SK-N-SH (cell line): ENCODE data around the gene ENTPD7. TPM values are rescaled to one million over a fixed set of nuclear protein-coding genes. Genes with fewer than 3 reads are reported as not detected.
"Not testable (repeated sequence)": the region's sequence is repeated elsewhere in the genome, so short reads cannot be mapped to it uniquely, and the experiment has no call there.

Source experiments
- CTCF ChIA-PET: fragments of 300-600, 350-600 bp; formaldehyde crosslinking; extraction: SDS; loops from one replicate; lab custom pipeline; 2021; lab: Yijun Ruan, JAX
- POLR2A ChIA-PET: fragments of 350-600 bp; sonication (Branson Sonifier 250); formaldehyde crosslinking; extraction: SDS; loops from one replicate; lab custom pipeline; 2020; ENCODE audit warnings: antibody characterized with exemption, inconsistent platforms; lab: Yijun Ruan, JAX
- DNase-seq: peaks from one replicate; pipeline ENCODE4 v3.0.0; 2012
- H2AFZ ChIP-seq: fragments of 200-600 bp; sonication (generic); 2 replicates; pipeline ENCODE4 v1.8.1; 2016; ENCODE audit warnings: antibody characterized with exemption, mild to moderate bottlenecking, low read depth
- H3F3A ChIP-seq: fragments of 200-600 bp; sonication (generic); replicated peaks from 2 replicates; pipeline ENCODE3; 2016; ENCODE audit warnings: antibody characterized with exemption, mild to moderate bottlenecking; ENCODE audit not compliant: insufficient read depth
- H3K27ac ChIP-seq, 2 experiments: fragments of 200-500 bp in 1 of 2; fragments of 200-600 bp in 1 of 2; sonication (Bioruptor generic) in 1 of 2; sonication (generic), shearing (Covaris generic) in 1 of 2; 2 replicates each; pipeline versions ENCODE4 v1.5.1 to v1.6.1; 2014 to 2016; ENCODE audit warnings: low read depth in 2 of 2, inconsistent platforms in 1 of 2, low read length in 1 of 2, mild to moderate bottlenecking in 1 of 2, mixed read lengths in 1 of 2
- H3K27me3 ChIP-seq: fragments of 200-600 bp; sonication (generic), shearing (Covaris generic); 2 replicates; pipeline ENCODE4 v1.6.1; 2016; ENCODE audit warnings: mixed run types; ENCODE audit not compliant: insufficient read depth
- H3K36me3 ChIP-seq, 2 experiments: fragments of 200-500 bp in 1 of 2; fragments of 200-600 bp in 1 of 2; sonication (Bioruptor generic) in 1 of 2; sonication (generic) in 1 of 2; replicated peaks in 1 of 2; 2 replicates each; pipeline versions ENCODE3 to v1.5.1; 2014 to 2016; ENCODE audit warnings: low read length in 1 of 2, mild to moderate bottlenecking in 1 of 2; ENCODE audit not compliant: insufficient read depth in 2 of 2, control insufficient read depth in 1 of 2
- H3K4me1 ChIP-seq, 2 experiments: fragments of 200-500 bp in 1 of 2; fragments of 200-600 bp in 1 of 2; sonication (Bioruptor generic) in 1 of 2; sonication (generic), shearing (Covaris generic) in 1 of 2; 2 replicates each; pipeline versions ENCODE4 v1.5.1 to v1.6.1; 2014 to 2016; ENCODE audit warnings: low read depth in 1 of 2, low read length in 1 of 2, mixed run types in 1 of 2; ENCODE audit not compliant: insufficient read depth in 2 of 2, control insufficient read depth in 1 of 2
- H3K4me2 ChIP-seq: fragments of 200-600 bp; sonication (generic), shearing (Covaris generic); 2 replicates; pipeline ENCODE4 v1.6.1; 2017; ENCODE audit warnings: mixed run types
- H3K4me3 ChIP-seq, 2 experiments: fragments of 200-500 bp in 1 of 2; fragments of 200-600 bp in 1 of 2; sonication (Bioruptor generic) in 1 of 2; sonication (generic), shearing (Covaris generic) in 1 of 2; 2 replicates each; pipeline versions ENCODE4 v1.5.1 to v1.8.1; 2014 to 2016; ENCODE audit warnings: low read depth in 2 of 2, inconsistent platforms in 1 of 2, low read length in 1 of 2, mild to moderate bottlenecking in 1 of 2, mixed read lengths in 1 of 2, moderate library complexity in 1 of 2
- H3K79me2 ChIP-seq: fragments of 200-600 bp; sonication (generic); 2 replicates; pipeline ENCODE4 v1.8.1; 2017; ENCODE audit warnings: mild to moderate bottlenecking; ENCODE audit not compliant: insufficient read depth
- H3K9ac ChIP-seq: fragments of 200-600 bp; sonication (generic); 2 replicates; pipeline ENCODE4 v1.6.1; 2017; ENCODE audit warnings: mixed run types
- H3K9me2 ChIP-seq: fragments of 200-600 bp; sonication (generic); 2 replicates; pipeline ENCODE4 v1.6.1; 2017; ENCODE audit warnings: mixed run types
- H3K9me3 ChIP-seq: fragments of 200-600 bp; sonication (generic); 2 replicates; pipeline ENCODE4 v1.6.1; 2017; ENCODE audit warnings: mixed run types, mild to moderate bottlenecking, moderate library complexity
- H4K20me1 ChIP-seq: fragments of 200-600 bp; sonication (generic); 2 replicates; pipeline ENCODE4 v1.6.1; 2017; ENCODE audit warnings: mild to moderate bottlenecking, mixed run types; ENCODE audit not compliant: insufficient read depth
- ELF1 ChIP-seq: IDR thresholded peaks from 2 replicates; pipeline ENCODE4 v1.4.0; 2012
- FOXJ3 ChIP-seq: sonication (generic); formaldehyde crosslinking; IDR thresholded peaks from 2 replicates; pipeline ENCODE4 v1.5.1; 2020; ENCODE audit warnings: mild to moderate bottlenecking, missing genetic modification reagents
- MEF2A ChIP-seq: IDR thresholded peaks from 2 replicates; pipeline ENCODE4 v1.4.0; 2012; ENCODE audit warnings: low read depth, borderline replicate concordance
- MXI1 ChIP-seq: IDR thresholded peaks from 2 replicates; pipeline ENCODE4 v1.6.1; 2012; ENCODE audit warnings: mild to moderate bottlenecking, low read depth, low read length, improper control_type of control experiment
- NRF1 ChIP-seq: IDR thresholded peaks from 2 replicates; pipeline ENCODE4 v1.6.1; 2012; ENCODE audit warnings: low read depth, mild to moderate bottlenecking, low read length
- POLR2AphosphoS5 ChIP-seq: IDR thresholded peaks from 2 replicates; pipeline ENCODE4 v1.6.1; 2012; ENCODE audit warnings: low read depth, low read length
- SMC3 ChIP-seq: IDR thresholded peaks from 2 replicates; pipeline ENCODE4 v1.6.1; 2012; ENCODE audit warnings: low read depth, low read length, improper control_type of control experiment
- TAF1 ChIP-seq: IDR thresholded peaks from 2 replicates; pipeline ENCODE4 v1.6.1; 2012; ENCODE audit warnings: low read depth, mild to moderate bottlenecking, low read length, moderate library complexity, borderline replicate concordance
- TEAD4 ChIP-seq: IDR thresholded peaks from 2 replicates; pipeline ENCODE4 v1.4.0; 2012; ENCODE audit warnings: mild to moderate bottlenecking, borderline replicate concordance; ENCODE audit not compliant: insufficient read depth
- YY1 ChIP-seq: IDR thresholded peaks from 2 replicates; pipeline ENCODE4 v1.4.0; 2012; ENCODE audit warnings: low read depth, mild to moderate bottlenecking
- WGBS: methylation state at CpG from one replicate; pipeline ENCODE4 v1.1.6; 2017; ENCODE audit warnings: low lambda C conversion rate; 5-methylcytosine and 5-hydroxymethylcytosine counted together
- polyA plus RNA-seq, 3 experiments: library from polyadenylated mRNA; depleted of rRNA; stranded (reverse); fragments of >200 nt; gene quantifications; 2 replicates each; pipeline ENCODE4 v1.2.3, GENCODE V29; 2012
- TF ChIP-seq, protein P1 (sequence below): IDR thresholded peaks from 2 replicates; pipeline ENCODE4 v1.4.0; 2012; ENCODE audit warnings: low read depth, borderline replicate concordance
- TF ChIP-seq, protein P2 (sequence below): IDR thresholded peaks from 2 replicates; pipeline ENCODE4; 2012
- TF ChIP-seq, protein P3 (sequence below): IDR thresholded peaks from 2 replicates; pipeline ENCODE4 v1.6.1; 2012; ENCODE audit warnings: mild to moderate bottlenecking, low read depth, low read length, moderate library complexity
- TF ChIP-seq, protein P4 (sequence below): fragments of 150-350 bp; IDR thresholded peaks from 2 replicates; pipeline ENCODE4 v1.6.1; 2016; ENCODE audit warnings: mild to moderate bottlenecking, low read depth, low read length

Gene ENTPD7
- polyA plus RNA-seq, 1 of the 3 experiments (the other 2 are of a cell fraction), result 3.9 TPM

DNA sequence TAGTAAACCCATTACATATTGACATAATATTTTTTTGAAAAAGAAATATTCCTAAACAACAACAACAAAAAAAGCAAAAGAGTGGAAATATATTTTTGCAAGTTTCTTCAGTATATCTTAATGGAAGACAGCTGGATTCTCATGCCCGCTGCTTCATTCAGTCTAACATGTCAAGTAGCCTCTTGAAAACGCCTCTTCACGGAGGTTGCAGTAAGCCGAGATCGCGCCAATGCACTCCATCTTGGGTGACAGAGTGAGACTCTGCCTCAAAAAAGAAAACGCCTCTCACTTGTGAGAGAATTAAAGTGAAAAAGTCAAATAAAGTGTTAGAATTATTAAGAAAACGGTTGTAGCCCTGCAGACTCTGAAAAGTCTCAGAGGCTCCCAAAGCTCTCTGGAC lies 74.1 kb downstream of the ENTPD7 start:
- H3K4me2 ChIP-seq, result peak overlapping the region; percentile 83
- DNase-seq, result no peak
- H3F3A ChIP-seq, result peaks cover 9% of the 10 kb centered on the region
- no peak for TF ChIP-seq POLR2AphosphoS5
- TF ChIP-seq TEAD4, result no peak
- no peak for TF ChIP-seq NRF1
- H3K79me2 ChIP-seq, result peaks cover 46% of the 10 kb centered on the region
- WGBS, result 78% methylated on average over 8 of the region's 8 CpGs
- peaks cover 0 to 9% of the 10 kb centered on the region in 2 experiments; a peak in 3 of 4 replicates for H3K4me1 ChIP-seq
- no peaks in the 10 kb centered on the region for H3K9me3 ChIP-seq
- H3K4me3 ChIP-seq, result peak overlapping the region in 1 of 2 experiments; percentile 91; a peak in 1 of 4 replicates
- no peak overlapping the region for H3K9ac ChIP-seq
- no peak overlapping the region for H2AFZ ChIP-seq
- no peaks in the 10 kb centered on the region for H3K27me3 ChIP-seq
- ChIA-PET POLR2A (no interaction called here), CTCF (no interaction called here)
- H3K9me2 ChIP-seq, result no peaks in the 10 kb centered on the region
- H3K27ac ChIP-seq, result no peak overlapping the region
- peaks cover 22 to 33% of the 10 kb centered on the region in 2 experiments for H3K36me3 ChIP-seq
- no peaks in the 10 kb centered on the region for H4K20me1 ChIP-seq

DNA sequence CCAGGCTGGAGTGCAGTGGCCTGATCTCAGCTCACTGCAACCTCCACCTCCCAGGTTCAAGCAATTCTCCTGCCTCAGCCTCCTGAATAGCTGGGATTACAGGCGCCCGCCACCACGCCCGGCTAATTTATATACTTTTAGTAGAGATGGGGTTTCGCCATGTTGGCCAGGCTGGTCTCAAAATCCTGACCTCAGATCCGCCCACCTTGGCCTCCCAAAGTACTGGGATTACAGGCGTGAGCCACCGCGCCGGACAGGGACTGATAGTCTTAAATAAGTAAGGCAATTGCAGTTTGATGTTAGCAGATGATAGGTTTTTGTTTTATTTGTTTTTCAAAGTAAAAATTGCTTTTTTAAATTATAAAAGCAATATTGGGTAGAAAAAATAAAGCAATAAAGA lies 74.8 kb downstream of the ENTPD7 start:
- H3K9ac ChIP-seq, H3K27ac ChIP-seq, H4K20me1 ChIP-seq, H2AFZ ChIP-seq, H3K4me1 ChIP-seq, H3K27me3 ChIP-seq, H3F3A ChIP-seq, POLR2A ChIA-PET, CTCF ChIA-PET, H3K4me3 ChIP-seq, H3K4me2 ChIP-seq, H3K9me2 ChIP-seq, DNase-seq, H3K9me3 ChIP-seq: not testable (repeated sequence)
- Histone ChIP-seq H3K79me2 (peaks cover 42% of the 10 kb centered on the region), H3K36me3 (peaks cover 25 to 37% of the 10 kb centered on the region in 2 experiments)
- WGBS, result over 99% methylated on average over 10 of the region's 10 CpGs

DNA sequence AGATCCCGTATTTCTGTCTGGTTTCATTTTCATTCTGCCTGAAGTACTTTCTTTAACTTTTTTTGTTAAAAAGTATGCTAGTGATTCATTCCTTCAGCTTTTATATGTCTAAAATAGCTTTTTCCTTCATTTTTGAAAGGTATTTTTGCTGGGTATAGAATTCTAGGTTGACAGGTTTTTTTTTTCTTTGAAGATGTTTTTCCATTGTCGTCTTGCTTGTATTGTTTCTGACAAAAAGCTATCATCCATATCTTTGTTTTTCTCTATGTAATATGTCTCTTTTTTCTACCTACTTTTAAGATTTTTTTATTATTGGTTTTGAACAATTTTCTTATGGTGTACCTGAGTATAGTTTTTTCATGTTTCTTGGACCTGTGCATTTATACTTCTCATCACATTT lies 81.0 kb downstream of the ENTPD7 start:
- Histone ChIP-seq H4K20me1 (no peaks in the 10 kb centered on the region), H3K9ac (no peak overlapping the region), H3K9me3 (peaks cover 22% of the 10 kb centered on the region), H3K9me2 (no peaks in the 10 kb centered on the region), H3F3A (peaks cover 5% of the 10 kb centered on the region), H3K27ac (no peak overlapping the region), H3K4me1 (no peaks in the 10 kb centered on the region), H3K79me2 (peaks cover 17% of the 10 kb centered on the region; the same call in 1 of the 2 replicates), H2AFZ (no peak overlapping the region), H3K27me3 (no peaks in the 10 kb centered on the region), H3K4me3 (no peak overlapping the region), H3K4me2 (no peak overlapping the region), H3K36me3 (peaks cover 68 to 98% of the 10 kb centered on the region in 2 experiments)
- POLR2A ChIA-PET, result no interaction called here
- CTCF ChIA-PET, result interaction anchor here (1.0 kb wide), 1 partner anchor 106 kb away, joined by 7 read pairs; no protein-coding TSS in a partner anchor
- 90% methylated on average over 2 of the region's 2 CpGs for WGBS
- no peak for DNase-seq
- TF ChIP-seq TAF1, result no peak
- TF ChIP-seq, protein P1, sequence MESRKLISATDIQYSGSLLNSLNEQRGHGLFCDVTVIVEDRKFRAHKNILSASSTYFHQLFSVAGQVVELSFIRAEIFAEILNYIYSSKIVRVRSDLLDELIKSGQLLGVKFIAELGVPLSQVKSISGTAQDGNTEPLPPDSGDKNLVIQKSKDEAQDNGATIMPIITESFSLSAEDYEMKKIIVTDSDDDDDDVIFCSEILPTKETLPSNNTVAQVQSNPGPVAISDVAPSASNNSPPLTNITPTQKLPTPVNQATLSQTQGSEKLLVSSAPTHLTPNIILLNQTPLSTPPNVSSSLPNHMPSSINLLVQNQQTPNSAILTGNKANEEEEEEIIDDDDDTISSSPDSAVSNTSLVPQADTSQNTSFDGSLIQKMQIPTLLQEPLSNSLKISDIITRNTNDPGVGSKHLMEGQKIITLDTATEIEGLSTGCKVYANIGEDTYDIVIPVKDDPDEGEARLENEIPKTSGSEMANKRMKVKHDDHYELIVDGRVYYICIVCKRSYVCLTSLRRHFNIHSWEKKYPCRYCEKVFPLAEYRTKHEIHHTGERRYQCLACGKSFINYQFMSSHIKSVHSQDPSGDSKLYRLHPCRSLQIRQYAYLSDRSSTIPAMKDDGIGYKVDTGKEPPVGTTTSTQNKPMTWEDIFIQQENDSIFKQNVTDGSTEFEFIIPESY, result no peak
- TF ChIP-seq ELF1, result no peak
- no peak for TF ChIP-seq FOXJ3 (CRISPR knock-in tag)
- TF ChIP-seq MEF2A, result no peak
- TF ChIP-seq, protein P2, sequence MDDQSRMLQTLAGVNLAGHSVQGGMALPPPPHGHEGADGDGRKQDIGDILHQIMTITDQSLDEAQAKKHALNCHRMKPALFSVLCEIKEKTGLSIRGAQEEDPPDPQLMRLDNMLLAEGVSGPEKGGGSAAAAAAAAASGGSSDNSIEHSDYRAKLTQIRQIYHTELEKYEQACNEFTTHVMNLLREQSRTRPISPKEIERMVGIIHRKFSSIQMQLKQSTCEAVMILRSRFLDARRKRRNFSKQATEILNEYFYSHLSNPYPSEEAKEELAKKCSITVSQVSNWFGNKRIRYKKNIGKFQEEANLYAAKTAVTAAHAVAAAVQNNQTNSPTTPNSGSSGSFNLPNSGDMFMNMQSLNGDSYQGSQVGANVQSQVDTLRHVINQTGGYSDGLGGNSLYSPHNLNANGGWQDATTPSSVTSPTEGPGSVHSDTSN, result no peak
- TF ChIP-seq SMC3, result no peak
- TF ChIP-seq, protein P3, sequence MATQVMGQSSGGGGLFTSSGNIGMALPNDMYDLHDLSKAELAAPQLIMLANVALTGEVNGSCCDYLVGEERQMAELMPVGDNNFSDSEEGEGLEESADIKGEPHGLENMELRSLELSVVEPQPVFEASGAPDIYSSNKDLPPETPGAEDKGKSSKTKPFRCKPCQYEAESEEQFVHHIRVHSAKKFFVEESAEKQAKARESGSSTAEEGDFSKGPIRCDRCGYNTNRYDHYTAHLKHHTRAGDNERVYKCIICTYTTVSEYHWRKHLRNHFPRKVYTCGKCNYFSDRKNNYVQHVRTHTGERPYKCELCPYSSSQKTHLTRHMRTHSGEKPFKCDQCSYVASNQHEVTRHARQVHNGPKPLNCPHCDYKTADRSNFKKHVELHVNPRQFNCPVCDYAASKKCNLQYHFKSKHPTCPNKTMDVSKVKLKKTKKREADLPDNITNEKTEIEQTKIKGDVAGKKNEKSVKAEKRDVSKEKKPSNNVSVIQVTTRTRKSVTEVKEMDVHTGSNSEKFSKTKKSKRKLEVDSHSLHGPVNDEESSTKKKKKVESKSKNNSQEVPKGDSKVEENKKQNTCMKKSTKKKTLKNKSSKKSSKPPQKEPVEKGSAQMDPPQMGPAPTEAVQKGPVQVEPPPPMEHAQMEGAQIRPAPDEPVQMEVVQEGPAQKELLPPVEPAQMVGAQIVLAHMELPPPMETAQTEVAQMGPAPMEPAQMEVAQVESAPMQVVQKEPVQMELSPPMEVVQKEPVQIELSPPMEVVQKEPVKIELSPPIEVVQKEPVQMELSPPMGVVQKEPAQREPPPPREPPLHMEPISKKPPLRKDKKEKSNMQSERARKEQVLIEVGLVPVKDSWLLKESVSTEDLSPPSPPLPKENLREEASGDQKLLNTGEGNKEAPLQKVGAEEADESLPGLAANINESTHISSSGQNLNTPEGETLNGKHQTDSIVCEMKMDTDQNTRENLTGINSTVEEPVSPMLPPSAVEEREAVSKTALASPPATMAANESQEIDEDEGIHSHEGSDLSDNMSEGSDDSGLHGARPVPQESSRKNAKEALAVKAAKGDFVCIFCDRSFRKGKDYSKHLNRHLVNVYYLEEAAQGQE, result no peak
- TF ChIP-seq, protein P4, sequence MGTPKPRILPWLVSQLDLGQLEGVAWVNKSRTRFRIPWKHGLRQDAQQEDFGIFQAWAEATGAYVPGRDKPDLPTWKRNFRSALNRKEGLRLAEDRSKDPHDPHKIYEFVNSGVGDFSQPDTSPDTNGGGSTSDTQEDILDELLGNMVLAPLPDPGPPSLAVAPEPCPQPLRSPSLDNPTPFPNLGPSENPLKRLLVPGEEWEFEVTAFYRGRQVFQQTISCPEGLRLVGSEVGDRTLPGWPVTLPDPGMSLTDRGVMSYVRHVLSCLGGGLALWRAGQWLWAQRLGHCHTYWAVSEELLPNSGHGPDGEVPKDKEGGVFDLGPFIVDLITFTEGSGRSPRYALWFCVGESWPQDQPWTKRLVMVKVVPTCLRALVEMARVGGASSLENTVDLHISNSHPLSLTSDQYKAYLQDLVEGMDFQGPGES, result no peak
- TF ChIP-seq MXI1, result no peak
- no peak for TF ChIP-seq YY1
